Neural cell (in vitro differentiated cells): ENCODE results near the gene PAPSS2. TPM values are rescaled to one million over a fixed set of nuclear protein-coding genes. Genes with fewer than 3 reads are reported as not detected.

Experiments used
- H2AFZ ChIP-seq: fragments of 200-600, 300-800 bp; sonication (generic), shearing (Covaris generic); 2 replicates; pipeline ENCODE4 v1.6.0; 2014; ENCODE audit warnings: low read depth, mild to moderate bottlenecking, antibody characterized with exemption, low read length, moderate library complexity
- H3F3A ChIP-seq: fragments of 200-600 bp; shearing (Covaris generic); 2 replicates; pipeline ENCODE4 v1.6.1; 2016; ENCODE audit warnings: mild to moderate bottlenecking, moderate library complexity, mixed read lengths, antibody characterized with exemption, low read length; ENCODE audit not compliant: insufficient read depth, poor library complexity, severe bottlenecking
- H3K27ac ChIP-seq: fragments of 200-600, 300-800 bp; sonication (generic), shearing (Covaris generic); 2 replicates; pipeline ENCODE4 v1.5.1; 2014; ENCODE audit warnings: mild to moderate bottlenecking, low read length, moderate library complexity
- H3K27me3 ChIP-seq: fragments of 300-800, 200-600 bp; sonication (generic), shearing (Covaris generic); 2 replicates; pipeline ENCODE4 v1.6.0; 2014; ENCODE audit warnings: mild to moderate bottlenecking, low read depth, low read length, moderate library complexity; ENCODE audit not compliant: insufficient read depth
- H3K36me3 ChIP-seq: fragments of 300-800, 200-600 bp; sonication (generic), shearing (Covaris generic); 2 replicates; pipeline ENCODE4 v1.5.1; 2014; ENCODE audit warnings: mild to moderate bottlenecking, antibody characterized with exemption, low read length, moderate library complexity; ENCODE audit not compliant: insufficient read depth
- H3K4me2 ChIP-seq: fragments of 300-800, 200-600 bp; sonication (generic), shearing (Covaris generic); 2 replicates; pipeline ENCODE4 v1.6.0; 2014; ENCODE audit warnings: mild to moderate bottlenecking, low read length
- H3K4me3 ChIP-seq: fragments of 300-800, 200-600 bp; sonication (generic), shearing (Covaris generic); 2 replicates; pipeline ENCODE4 v1.5.1; 2014; ENCODE audit warnings: mild to moderate bottlenecking, low read length, moderate library complexity
- H3K79me2 ChIP-seq: fragments of 200-600 bp; shearing (Covaris generic); replicated peaks from 2 replicates; pipeline ENCODE4 v1.6.0; 2014; ENCODE audit warnings: mild to moderate bottlenecking, low read length, moderate library complexity; ENCODE audit not compliant: insufficient read depth
- H3K9ac ChIP-seq: fragments of 300-800, 200-600 bp; sonication (generic), shearing (Covaris generic); 2 replicates; pipeline ENCODE4 v1.6.1; 2016; ENCODE audit warnings: mild to moderate bottlenecking, low read length, mixed read lengths
- H3K9me2 ChIP-seq: fragments of 200-600 bp; shearing (Covaris generic); 2 replicates; pipeline ENCODE4 v1.6.1; 2016; ENCODE audit warnings: mild to moderate bottlenecking, low read length, mixed read lengths; ENCODE audit not compliant: insufficient read depth
- H3K9me3 ChIP-seq: fragments of 200-600, 300-800 bp; sonication (generic), shearing (Covaris generic); 2 replicates; pipeline ENCODE4 v1.6.1; 2016; ENCODE audit warnings: mild to moderate bottlenecking, mixed run types, low read length, moderate library complexity, mixed read lengths
- H4K20me1 ChIP-seq: fragments of 200-600 bp; shearing (Covaris generic); 2 replicates; pipeline ENCODE4 v1.6.1; 2016; ENCODE audit warnings: mild to moderate bottlenecking, mixed run types; ENCODE audit not compliant: insufficient read depth
- CTCF ChIP-seq: fragments of 450-650 bp; IDR thresholded peaks from 2 replicates; pipeline ENCODE4 v1.5.1; 2014; ENCODE audit warnings: antibody characterized with exemption, mild to moderate bottlenecking, moderate library complexity; ENCODE audit not compliant: poor library complexity, severe bottlenecking
- EZH2 ChIP-seq: fragments of 200-600, 300-800 bp; shearing (Covaris generic), sonication (generic); IDR thresholded peaks from 2 replicates; pipeline ENCODE4 v1.6.1; 2014; ENCODE audit warnings: antibody characterized with exemption, low read length, borderline replicate concordance, mild to moderate bottlenecking; ENCODE audit not compliant: insufficient read depth, poor library complexity, severe bottlenecking
- MXI1 ChIP-seq: fragments of 450-650 bp; conservative IDR thresholded peaks from 2 replicates; pipeline ENCODE4 v1.6.1; 2014; ENCODE audit warnings: antibody characterized with exemption, mild to moderate bottlenecking; ENCODE audit not compliant: poor library complexity, severe bottlenecking
- POLR2AphosphoS5 ChIP-seq: IDR thresholded peaks from 2 replicates; pipeline ENCODE4 v1.6.1; 2012
- RAD21 ChIP-seq: fragments of 450-650 bp; conservative IDR thresholded peaks from 2 replicates; pipeline ENCODE4 v1.6.1; 2014; ENCODE audit warnings: antibody characterized with exemption, mild to moderate bottlenecking, moderate library complexity
- REST ChIP-seq: IDR thresholded peaks from 2 replicates; pipeline ENCODE4 v1.6.1; 2012; ENCODE audit warnings: borderline replicate concordance
- SMC3 ChIP-seq: fragments of 450-650 bp; conservative IDR thresholded peaks from 2 replicates; pipeline ENCODE4 v1.6.1; 2014; ENCODE audit warnings: antibody characterized with exemption, mild to moderate bottlenecking, moderate library complexity; ENCODE audit not compliant: poor library complexity
- TAF1 ChIP-seq: IDR thresholded peaks from 2 replicates; pipeline ENCODE4 v1.6.1; 2012; ENCODE audit warnings: low read depth
- polyA plus RNA-seq: library from polyadenylated mRNA; depleted of rRNA; stranded (reverse); fragments of >200 nt; gene quantifications from 2 replicates; pipeline ENCODE4 v1.2.3, GENCODE V29; 2014

PAPSS2 gene
- polyA plus RNA-seq, 1 donor from 2014 or later = 0.24 TPM

GRCh38 chr10:87668324-87669074 is 8.8 kb downstream of the PAPSS2 start:
- no peaks in the 10 kb centered on the region for H3K79me2 ChIP-seq
- H3K9me3 ChIP-seq = no peaks in the 10 kb centered on the region
- no peak overlapping the region for H2AFZ ChIP-seq
- no peaks in the 10 kb centered on the region for H4K20me1 ChIP-seq
- H3K4me3 ChIP-seq = no peak overlapping the region
- no peaks in the 10 kb centered on the region for H3K9me2 ChIP-seq
- no peak overlapping the region for H3K27ac ChIP-seq
- TF ChIP-seq EZH2 (no peak), CTCF (no peak), MXI1 (no peak), SMC3 (no peak), POLR2AphosphoS5 (no peak)
- no peaks in the 10 kb centered on the region for H3K36me3 ChIP-seq
- no peak overlapping the region for H3K4me2 ChIP-seq
- H3K27me3 ChIP-seq = no peaks in the 10 kb centered on the region
- no peak overlapping the region for H3K9ac ChIP-seq
- no peaks in the 10 kb centered on the region for H3F3A ChIP-seq

- H3K27ac ChIP-seq = no peak overlapping the region
Observed at GRCh38 chr10:87669752-87670151, 10.1 kb downstream of the PAPSS2 start.

More at GRCh38 chr10:87669752-87670151, 10.1 kb downstream of the PAPSS2 start:
- Histone ChIP-seq H3K9me2 (no peaks in the 10 kb centered on the region), H2AFZ (no peak overlapping the region), H3K36me3 (no peaks in the 10 kb centered on the region), H3K79me2 (no peaks in the 10 kb centered on the region), H3F3A (no peaks in the 10 kb centered on the region), H3K9ac (no peak overlapping the region), H4K20me1 (no peaks in the 10 kb centered on the region), H3K9me3 (no peaks in the 10 kb centered on the region), H3K4me3 (no peak overlapping the region), H3K27me3 (no peaks in the 10 kb centered on the region), H3K4me2 (no peak overlapping the region)
- TF ChIP-seq CTCF (no peak), TAF1 (no peak), MXI1 (no peak), REST (no peak), RAD21 (no peak), SMC3 (no peak), POLR2AphosphoS5 (no peak)
